ENCODE data around the gene SPRED1. TPM values are rescaled to one million over a fixed set of nuclear protein-coding genes. Genes with fewer than 3 reads are reported as not detected.

The SPRED1 gene
- polyA plus RNA-seq (ENCODE audit: insufficient read length in 4 of 4) = 10 to 100 TPM; 31.5 to 39.2 (median 37.2) TPM

- peak in 2 of 4 donors; percentile 44 to 70 for DNase-seq (ENCODE audit: low read depth in 4 of 4, low spot score in 3 of 4)
Observed at GRCh38 chr15:38252481-38253350, at the start of gene SPRED1. Gene SPRED1, plus strand, starts transcription at chr15:38252836. Its CDS starts 350 bp downstream, at chr15:38253186.

- DNase-seq (ENCODE audit: low read depth in 4 of 4, low spot score in 3 of 4) = no peak
Observed at GRCh38 chr15:38205526-38206272, 46.9 kb upstream of the SPRED1 start.

- no peak for DNase-seq (ENCODE audit: low read depth in 4 of 4, low spot score in 3 of 4)
Observed at GRCh38 chr15:38207621-38208020, 45.0 kb upstream of the SPRED1 start.

GRCh38 chr15:38208206-38208605, 44.4 kb upstream of the SPRED1 start:
- no peak for DNase-seq (ENCODE audit: low read depth in 4 of 4, low spot score in 3 of 4)

GRCh38 chr15:38208779-38209178, 43.9 kb upstream of the SPRED1 start:
- no peak for DNase-seq (ENCODE audit: low read depth in 4 of 4, low spot score in 3 of 4)

- DNase-seq (ENCODE audit: low read depth in 4 of 4, low spot score in 3 of 4) = no peak
Observed at GRCh38 chr15:38211249-38211648, 41.4 kb upstream of the SPRED1 start.

GRCh38 chr15:38211811-38212210, 40.8 kb upstream of the SPRED1 start:
- no peak for DNase-seq (ENCODE audit: low read depth in 4 of 4, low spot score in 3 of 4)

- DNase-seq (ENCODE audit: low read depth in 4 of 4, low spot score in 3 of 4) = no peak
Observed at GRCh38 chr15:38212729-38213351, 39.8 kb upstream of the SPRED1 start.

GRCh38 chr15:38213356-38213755, 39.3 kb upstream of the SPRED1 start:
- no peak for DNase-seq (ENCODE audit: low read depth in 4 of 4, low spot score in 3 of 4)

- DNase-seq (ENCODE audit: low read depth in 4 of 4, low spot score in 3 of 4) = no peak
Observed at GRCh38 chr15:38215707-38216106, 36.9 kb upstream of the SPRED1 start.

GRCh38 chr15:38216763-38217162, 35.9 kb upstream of the SPRED1 start:
- no peak for DNase-seq (ENCODE audit: low read depth in 4 of 4, low spot score in 3 of 4)

- no peak for DNase-seq (ENCODE audit: low read depth in 4 of 4, low spot score in 3 of 4)
Observed at GRCh38 chr15:38217191-38217595, 35.4 kb upstream of the SPRED1 start.

GRCh38 chr15:38217788-38218609, 34.6 kb upstream of the SPRED1 start:
- DNase-seq (ENCODE audit: low read depth in 4 of 4, low spot score in 3 of 4) = peak in 2 of 4 donors; percentile 20 to 46

- DNase-seq (ENCODE audit: low read depth in 4 of 4, low spot score in 3 of 4) = no peak
Observed at GRCh38 chr15:38220606-38221273, 31.9 kb upstream of the SPRED1 start.

GRCh38 chr15:38224486-38224885, 28.1 kb upstream of the SPRED1 start:
- no peak for DNase-seq (ENCODE audit: low read depth in 4 of 4, low spot score in 3 of 4)

GRCh38 chr15:38225381-38225780, 27.3 kb upstream of the SPRED1 start:
- DNase-seq (ENCODE audit: low read depth in 4 of 4, low spot score in 3 of 4) = no peak

- DNase-seq (ENCODE audit: low read depth in 4 of 4, low spot score in 3 of 4) = no peak
Observed at GRCh38 chr15:38226608-38227266, 25.9 kb upstream of the SPRED1 start.

GRCh38 chr15:38227941-38228340, 24.7 kb upstream of the SPRED1 start:
- DNase-seq (ENCODE audit: low read depth in 4 of 4, low spot score in 3 of 4) = no peak

GRCh38 chr15:38228618-38229017, 24.0 kb upstream of the SPRED1 start:
- DNase-seq (ENCODE audit: low read depth in 4 of 4, low spot score in 3 of 4) = no peak

All from right renal pelvis (tissue), 4 donors.